Caco-2 (cell line): ENCODE results near the gene MGAT3. TPM values are rescaled to one million over a fixed set of nuclear protein-coding genes. Genes with fewer than 3 reads are reported as not detected.

ENCODE experiments used
- BruUV-seq: library from RNA; stranded (reverse); fragments of 400-500 nt; replicated peaks from 2 replicates; lab custom pipeline; 2021; lab: Mats Ljungman, UMichigan
- CTCF ChIA-PET: fragments of 300-600 bp; sonication (Branson Sonifier 250); formaldehyde crosslinking; loops from one replicate; lab custom pipeline; 2022; ENCODE audit warnings: antibody characterized with exemption; lab: Charles Lee
- POLR2A ChIA-PET: fragments of 300-600 bp; sonication (Branson Sonifier 250); formaldehyde crosslinking; loops from one replicate; lab custom pipeline; 2022; ENCODE audit warnings: antibody characterized with exemption; lab: Charles Lee
- DNase-seq, 2 experiments: peaks; one replicate each; pipeline versions ENCODE4 v3.0.0 to v3.0.0-alpha.2; 2020 to 2022
- H3K27me3 ChIP-seq: replicated peaks from 2 replicates; pipeline ENCODE4 v1.6.0; 2011; ENCODE audit warnings: low read length; ENCODE audit not compliant: control insufficient read depth, insufficient read depth
- H3K36me3 ChIP-seq: 2 replicates; pipeline ENCODE4 v1.5.1; 2011; ENCODE audit warnings: low read length; ENCODE audit not compliant: control insufficient read depth, insufficient read depth
- H3K4me1 ChIP-seq: fragments of 250-450 bp; sonication (Bioruptor Pico); 2 replicates; pipeline ENCODE4 v1.5.1; 2020; ENCODE audit warnings: mild to moderate bottlenecking
- H3K4me3 ChIP-seq: 2 replicates; pipeline ENCODE4 v1.5.1; 2011; ENCODE audit warnings: low read depth, mild to moderate bottlenecking, control low read depth, low read length
- H3K9me3 ChIP-seq: fragments of 250-450 bp; sonication (Bioruptor Pico); 2 replicates; pipeline ENCODE4 v1.5.1; 2020; ENCODE audit warnings: mild to moderate bottlenecking, moderate library complexity
- H3K27ac Mint-ChIP-seq: one replicate; pipeline ENCODE4 v1.8.0; 2022; ENCODE audit warnings: mixed read lengths; ENCODE audit not compliant: unreplicated experiment
- H3K27me3 Mint-ChIP-seq: one replicate; pipeline ENCODE4 v1.8.0; 2022; ENCODE audit warnings: mixed read lengths; ENCODE audit not compliant: insufficient read depth, unreplicated experiment
- H3K36me3 Mint-ChIP-seq: one replicate; pipeline ENCODE4 v1.8.0; 2022; ENCODE audit warnings: mild to moderate bottlenecking, mixed read lengths; ENCODE audit not compliant: insufficient read depth, unreplicated experiment
- H3K4me1 Mint-ChIP-seq: one replicate; pipeline ENCODE4 v1.8.0; 2022; ENCODE audit warnings: low read depth, mixed read lengths; ENCODE audit not compliant: unreplicated experiment
- H3K4me3 Mint-ChIP-seq: one replicate; pipeline ENCODE4 v1.8.0; 2022; ENCODE audit warnings: mild to moderate bottlenecking, moderate library complexity, mixed read lengths; ENCODE audit not compliant: unreplicated experiment
- H3K9me3 Mint-ChIP-seq: one replicate; pipeline ENCODE4 v1.8.0; 2022; ENCODE audit warnings: mixed read lengths; ENCODE audit not compliant: unreplicated experiment
- intact Hi-C: fragments of 100-400 bp; cut with micrococcal nuclease; formaldehyde crosslinking; loops from one replicate; pipeline ENCODE4 v1.10.0; 2022; ENCODE audit not compliant: unreplicated experiment
- total RNA-seq: library from RNA; stranded (reverse); gene quantifications from 2 replicates; pipeline ENCODE4 v1.2.3, GENCODE V29; 2022
- TF ChIP-seq, protein P1 (sequence below), 2 experiments: fragments of 200-600 bp in 1 of 2; IDR thresholded peaks; 1 replicate in 1 of 2; 2 replicates in 1 of 2; pipeline versions ENCODE4 v1.5.1 to v1.8.0; 2011 to 2022; ENCODE audit warnings: antibody characterized with exemption in 1 of 2, control low read depth in 1 of 2, inconsistent platforms in 1 of 2, low read depth in 1 of 2, low read length in 1 of 2, mild to moderate bottlenecking in 1 of 2, moderate library complexity in 1 of 2; ENCODE audit not compliant: insufficient read depth in 1 of 2, severe bottlenecking in 1 of 2, unreplicated experiment in 1 of 2

MGAT3 gene
- total RNA-seq, 1 experiment from 2014 or later = 16.6 TPM

DNA sequence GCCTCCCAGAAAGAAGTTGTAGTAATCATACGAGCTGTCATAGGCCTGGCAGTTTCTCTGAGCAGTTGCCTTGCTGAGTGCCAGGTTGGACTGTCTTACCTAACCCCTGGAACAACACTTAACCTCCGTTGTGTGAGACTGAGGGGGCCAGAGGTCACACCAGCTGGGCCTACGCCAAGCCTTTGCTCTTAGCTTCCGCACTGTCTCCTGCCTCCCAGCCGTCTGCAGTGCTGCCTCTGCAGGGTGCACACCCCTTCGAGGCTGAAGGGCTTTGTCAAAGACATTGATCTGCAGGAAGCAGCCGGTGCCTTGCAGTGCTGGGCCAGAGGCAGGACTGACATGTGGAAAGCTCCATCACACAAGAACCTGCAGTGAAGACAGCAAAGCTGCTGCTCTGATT is 40.5 kb upstream of the MGAT3 start:
- CTCF ChIA-PET = interaction anchor here (1.1 kb wide), 1 partner anchor 98 kb away, joined by 3 read pairs; no protein-coding TSS in a partner anchor
- POLR2A ChIA-PET = interaction anchor here (0.6 kb wide), 1 partner anchor 1359 kb away, joined by 4 read pairs; no protein-coding TSS in a partner anchor
- intact Hi-C loops = no loop called here
- no peaks in the 10 kb centered on the region for H3K27me3 Mint-ChIP-seq
- Histone ChIP-seq H3K4me3 (no peak overlapping the region), H3K36me3 (peaks cover 1% of the 10 kb centered on the region; the same call in 1 of the 2 replicates), H3K4me1 (no peaks in the 10 kb centered on the region), H3K9me3 (no peaks in the 10 kb centered on the region), H3K27me3 (no peaks in the 10 kb centered on the region)
- TF ChIP-seq, protein P1, sequence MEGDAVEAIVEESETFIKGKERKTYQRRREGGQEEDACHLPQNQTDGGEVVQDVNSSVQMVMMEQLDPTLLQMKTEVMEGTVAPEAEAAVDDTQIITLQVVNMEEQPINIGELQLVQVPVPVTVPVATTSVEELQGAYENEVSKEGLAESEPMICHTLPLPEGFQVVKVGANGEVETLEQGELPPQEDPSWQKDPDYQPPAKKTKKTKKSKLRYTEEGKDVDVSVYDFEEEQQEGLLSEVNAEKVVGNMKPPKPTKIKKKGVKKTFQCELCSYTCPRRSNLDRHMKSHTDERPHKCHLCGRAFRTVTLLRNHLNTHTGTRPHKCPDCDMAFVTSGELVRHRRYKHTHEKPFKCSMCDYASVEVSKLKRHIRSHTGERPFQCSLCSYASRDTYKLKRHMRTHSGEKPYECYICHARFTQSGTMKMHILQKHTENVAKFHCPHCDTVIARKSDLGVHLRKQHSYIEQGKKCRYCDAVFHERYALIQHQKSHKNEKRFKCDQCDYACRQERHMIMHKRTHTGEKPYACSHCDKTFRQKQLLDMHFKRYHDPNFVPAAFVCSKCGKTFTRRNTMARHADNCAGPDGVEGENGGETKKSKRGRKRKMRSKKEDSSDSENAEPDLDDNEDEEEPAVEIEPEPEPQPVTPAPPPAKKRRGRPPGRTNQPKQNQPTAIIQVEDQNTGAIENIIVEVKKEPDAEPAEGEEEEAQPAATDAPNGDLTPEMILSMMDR (IDR thresholded peaks at IDR 0.05; ENCODE audit: insufficient read depth in 1 of 2, low read depth in 1 of 2, low read length in 1 of 2, severe bottlenecking in 1 of 2, unreplicated experiment in 1 of 2) = no peak
- DNase-seq = no peak
- no peaks in the 10 kb centered on the region for H3K9me3 Mint-ChIP-seq
- no peaks in the 10 kb centered on the region for H3K4me1 Mint-ChIP-seq
- peaks cover 4% of the 10 kb centered on the region for H3K36me3 Mint-ChIP-seq
- no peak overlapping the region for H3K27ac Mint-ChIP-seq
- BruUV-seq = no TSS peak
- no peak overlapping the region for H3K4me3 Mint-ChIP-seq

DNA sequence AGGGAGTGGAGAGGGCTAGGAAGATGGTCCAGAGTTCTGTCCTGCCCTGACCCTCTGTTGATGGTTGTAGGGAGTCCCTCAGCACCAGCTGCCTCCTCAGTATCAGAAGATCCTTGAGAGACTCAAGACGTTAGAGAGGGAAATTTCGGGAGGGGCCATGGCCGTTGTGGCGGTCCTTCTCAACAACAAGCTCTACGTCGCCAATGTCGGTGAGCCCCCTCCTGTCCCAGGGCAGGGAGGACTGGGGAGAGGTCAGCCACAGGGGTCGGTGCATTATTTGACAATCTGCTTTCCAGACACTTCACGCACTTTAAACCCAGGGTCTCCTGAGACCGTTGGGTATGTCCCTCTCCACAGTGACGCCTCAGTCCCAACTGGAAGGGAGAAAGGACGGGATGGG is 39.2 kb upstream of the MGAT3 start:
- Mint-ChIP-seq H3K9me3 (no peaks in the 10 kb centered on the region), H3K4me3 (no peak overlapping the region), H3K36me3 (peaks cover 4% of the 10 kb centered on the region), H3K27me3 (no peaks in the 10 kb centered on the region), H3K27ac (no peak overlapping the region), H3K4me1 (no peaks in the 10 kb centered on the region)
- no peaks in the 10 kb centered on the region for H3K9me3 ChIP-seq
- peaks cover 1% of the 10 kb centered on the region; the same call in 1 of the 2 replicates for H3K36me3 ChIP-seq
- TF ChIP-seq, protein P1 (IDR thresholded peaks at IDR 0.05; ENCODE audit: insufficient read depth in 1 of 2, low read depth in 1 of 2, low read length in 1 of 2, severe bottlenecking in 1 of 2, unreplicated experiment in 1 of 2) = no peak
- DNase-seq = no peak
- no peaks in the 10 kb centered on the region for H3K27me3 ChIP-seq
- CTCF ChIA-PET = no interaction called here
- intact Hi-C loops = no loop called here
- POLR2A ChIA-PET = no interaction called here
- no TSS peak for BruUV-seq
- H3K4me1 ChIP-seq = no peaks in the 10 kb centered on the region
- H3K4me3 ChIP-seq = no peak overlapping the region

DNA sequence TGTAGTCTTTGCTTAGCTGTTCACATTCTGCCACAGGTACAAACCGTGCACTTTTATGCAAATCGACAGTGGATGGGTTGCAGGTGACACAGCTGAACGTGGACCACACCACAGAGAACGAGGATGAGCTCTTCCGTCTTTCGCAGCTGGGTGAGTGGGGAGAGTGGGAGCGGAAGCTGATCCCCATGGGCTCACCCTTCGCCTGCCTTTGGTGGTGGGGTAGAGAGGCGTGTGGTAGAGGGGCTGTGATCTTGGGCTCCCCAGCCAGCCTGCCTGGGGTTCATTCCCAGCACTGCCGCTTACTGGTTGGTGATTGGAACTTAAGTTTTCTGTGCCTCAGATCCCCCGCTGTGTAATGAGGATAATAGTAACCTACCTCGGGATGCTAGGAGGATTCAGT is 38.1 kb upstream of the MGAT3 start:
- TF ChIP-seq, protein P1 (IDR thresholded peaks at IDR 0.05; ENCODE audit: insufficient read depth in 1 of 2, low read depth in 1 of 2, low read length in 1 of 2, severe bottlenecking in 1 of 2, unreplicated experiment in 1 of 2) = no peak
- DNase-seq = no peak
- no peaks in the 10 kb centered on the region for H3K9me3 ChIP-seq
- no peaks in the 10 kb centered on the region for H3K27me3 ChIP-seq
- Mint-ChIP-seq H3K9me3 (no peaks in the 10 kb centered on the region), H3K36me3 (peaks cover 4% of the 10 kb centered on the region), H3K4me3 (no peak overlapping the region), H3K4me1 (no peaks in the 10 kb centered on the region), H3K27me3 (no peaks in the 10 kb centered on the region), H3K27ac (no peak overlapping the region)
- no peaks in the 10 kb centered on the region for H3K4me1 ChIP-seq
- ChIA-PET CTCF (no interaction called here), POLR2A (no interaction called here)
- H3K4me3 ChIP-seq = no peak overlapping the region
- BruUV-seq = no TSS peak
- intact Hi-C loops = no loop called here
- H3K36me3 ChIP-seq = peaks cover 1% of the 10 kb centered on the region; the same call in 1 of the 2 replicates
